NOMO-1 treated with DMSO at 0.1 percent for 48 hours (cell line): ENCODE data around the gene SMIM44.

Experiments
- DNase-seq: peaks from one replicate; lab custom pipeline; 2025; ENCODE audit not compliant: unreplicated experiment; lab: John Stamatoyannopoulos, UW

The SMIM44 gene

GRCh38 chr19:3441986-3442329 lies 41.3 kb downstream of the SMIM44 start:
- DNase-seq: no peak

- no peak for DNase-seq
These were observed 41.9 kb downstream of the SMIM44 start for GRCh38 chr19:3441089-3441985.

GRCh38 chr19:3440082-3440481 lies 43.2 kb downstream of the SMIM44 start:
- DNase-seq: no peak

GRCh38 chr19:3434630-3435553 lies 48.3 kb downstream of the SMIM44 start:
- peak; percentile 90 for DNase-seq

- no peak for DNase-seq
These were observed 49.3 kb downstream of the SMIM44 start for GRCh38 chr19:3433805-3434540.

- DNase-seq: no peak
These were observed 49.9 kb downstream of the SMIM44 start for GRCh38 chr19:3433313-3433712.
